ENCODE data around the gene HAT1. TPM values are rescaled to one million over a fixed set of nuclear protein-coding genes. Genes with fewer than 3 reads are reported as not detected.

The HAT1 gene
- total RNA-seq, 4 donors from 2014 or later = 18.8 to 32.7 (median 25.3) TPM

- no peak overlapping the region for H3K27ac ChIP-seq
- H3K4me3 ChIP-seq = no peak overlapping the region
- DNase-seq (ENCODE audit: low spot score in 2 of 2) = no peak
- no peaks in the 10 kb centered on the region for H3K27me3 ChIP-seq
- TF ChIP-seq POLR2A (IDR thresholded peaks at IDR 0.05) = no peak
- TF ChIP-seq EP300 (IDR thresholded peaks at IDR 0.05) = no peak
- no peak for TF ChIP-seq CTCF (IDR thresholded peaks at IDR 0.05)
- H3K4me1 ChIP-seq = peaks cover 0 to 4% (median 2%) of the 10 kb centered on the region in 4 donors
- H3K36me3 ChIP-seq = peaks cover 0 to 25% (median 0%) of the 10 kb centered on the region in 3 donors
- WGBS, 2 donors = 88 to 90% methylated on average over 2 of the region's 2 CpGs
- no peaks in the 10 kb centered on the region for H3K9me3 ChIP-seq
Observed at GRCh38 chr2:171963198-171963597, 40.9 kb downstream of the HAT1 start.

- TF ChIP-seq CTCF (IDR thresholded peaks at IDR 0.05) (no peak), POLR2A (IDR thresholded peaks at IDR 0.05) (no peak)
- H3K4me1 ChIP-seq = no peaks in the 10 kb centered on the region
- DNase-seq (ENCODE audit: low spot score in 2 of 2) = no peak
- H3K36me3 ChIP-seq = peaks cover 0 to 34% (median 0%) of the 10 kb centered on the region in 3 donors
- no peak overlapping the region for H3K4me3 ChIP-seq
- no peaks in the 10 kb centered on the region for H3K27me3 ChIP-seq
- WGBS, 2 donors = 62 to 73% methylated on average over 2 of the region's 2 CpGs
- H3K27ac ChIP-seq = no peak overlapping the region
- H3K9me3 ChIP-seq = no peaks in the 10 kb centered on the region
Observed at GRCh38 chr2:171964308-171964707, 42.0 kb downstream of the HAT1 start.

GRCh38 chr2:171965238-171965637, 43.0 kb downstream of the HAT1 start:
- Histone ChIP-seq H3K27ac (no peak overlapping the region), H3K4me3 (no peak overlapping the region), H3K4me1 (no peaks in the 10 kb centered on the region), H3K27me3 (no peaks in the 10 kb centered on the region), H3K36me3 (peaks cover 0 to 41% (median 0%) of the 10 kb centered on the region in 3 donors), H3K9me3 (no peaks in the 10 kb centered on the region)
- no peak for DNase-seq (ENCODE audit: low spot score in 2 of 2)
- TF ChIP-seq CTCF (IDR thresholded peaks at IDR 0.05) = no peak
- TF ChIP-seq POLR2A (IDR thresholded peaks at IDR 0.05) = no peak
- TF ChIP-seq EP300 (IDR thresholded peaks at IDR 0.05) = no peak
- WGBS, 2 donors = 88 to 97% methylated on average over 3 of the region's 3 CpGs

- Histone ChIP-seq H3K36me3 (peaks cover 0 to 44% (median 0%) of the 10 kb centered on the region in 3 donors), H3K4me1 (no peaks in the 10 kb centered on the region), H3K4me3 (no peak overlapping the region), H3K9me3 (no peaks in the 10 kb centered on the region), H3K27me3 (no peaks in the 10 kb centered on the region), H3K27ac (no peak overlapping the region)
- TF ChIP-seq POLR2A (IDR thresholded peaks at IDR 0.05) = no peak
- no peak for TF ChIP-seq EP300 (IDR thresholded peaks at IDR 0.05)
- no peak for TF ChIP-seq CTCF (IDR thresholded peaks at IDR 0.05)
- 96 to 97% methylated on average over 3 of the region's 3 CpGs for WGBS, 2 donors
- no peak for DNase-seq (ENCODE audit: low spot score in 2 of 2)
Observed at GRCh38 chr2:171965661-171966060, 43.4 kb downstream of the HAT1 start.

- Histone ChIP-seq H3K36me3 (peaks cover 0 to 50% (median 0%) of the 10 kb centered on the region in 3 donors), H3K9me3 (no peaks in the 10 kb centered on the region)
Observed at GRCh38 chr2:171966235-171966634, 44.0 kb downstream of the HAT1 start.

More at GRCh38 chr2:171966235-171966634, 44.0 kb downstream of the HAT1 start:
- 96% methylated on average over 8 of the region's 8 CpGs for WGBS, 2 donors
- DNase-seq (ENCODE audit: low spot score in 2 of 2) = no peak
- Histone ChIP-seq H3K27ac (no peak overlapping the region), H3K27me3 (no peaks in the 10 kb centered on the region), H3K4me1 (no peaks in the 10 kb centered on the region), H3K4me3 (no peak overlapping the region)
- TF ChIP-seq POLR2A (IDR thresholded peaks at IDR 0.05) (no peak), EP300 (IDR thresholded peaks at IDR 0.05) (no peak), CTCF (IDR thresholded peaks at IDR 0.05) (no peak)
